HL-60 (cell line): ENCODE results near the gene RGS1.

Experiments
- DNase-seq, 2 experiments: peaks; one replicate each; pipeline ENCODE4 v3.0.0-alpha.2; 2010 to 2020; ENCODE audit warnings: low read depth in 1 of 2, low spot score in 1 of 2
- H3K27ac ChIP-seq: fragments of 250-450 bp; sonication (Bioruptor Pico); replicated peaks from 2 replicates; pipeline ENCODE4 v1.5.1; 2020; ENCODE audit warnings: mild to moderate bottlenecking, moderate library complexity
- H3K27me3 ChIP-seq: fragments of 250-450 bp; sonication (Bioruptor Pico); 2 replicates; pipeline ENCODE4 v1.5.1; 2021; ENCODE audit warnings: mild to moderate bottlenecking, moderate library complexity; ENCODE audit not compliant: insufficient read depth, poor library complexity, severe bottlenecking
- H3K4me3 ChIP-seq: replicated peaks from 2 replicates; pipeline ENCODE4 v1.5.1; 2011; ENCODE audit warnings: mild to moderate bottlenecking, control low read depth, low read length; ENCODE audit not compliant: insufficient read depth
- GABPA ChIP-seq: IDR thresholded peaks from 2 replicates; pipeline ENCODE4 v1.6.1; 2012; ENCODE audit warnings: low read depth
- POLR2AphosphoS5 ChIP-seq: IDR thresholded peaks from 2 replicates; pipeline ENCODE4 v1.6.1; 2012; ENCODE audit warnings: low read depth
- SPI1 ChIP-seq: IDR thresholded peaks from 2 replicates; pipeline ENCODE4 v1.6.1; 2012; ENCODE audit warnings: low read depth, mild to moderate bottlenecking, borderline replicate concordance
- TF ChIP-seq, protein P1 (sequence below): IDR thresholded peaks from one replicate; pipeline ENCODE4 v1.5.1; 2011; ENCODE audit warnings: low read length, control low read depth, inconsistent platforms; ENCODE audit not compliant: insufficient read depth
- TF ChIP-seq, protein P2 (sequence below): IDR thresholded peaks from 2 replicates; pipeline ENCODE4 v1.6.1; 2012; ENCODE audit warnings: low read depth; ENCODE audit not compliant: insufficient replicate concordance

Gene RGS1

DNA sequence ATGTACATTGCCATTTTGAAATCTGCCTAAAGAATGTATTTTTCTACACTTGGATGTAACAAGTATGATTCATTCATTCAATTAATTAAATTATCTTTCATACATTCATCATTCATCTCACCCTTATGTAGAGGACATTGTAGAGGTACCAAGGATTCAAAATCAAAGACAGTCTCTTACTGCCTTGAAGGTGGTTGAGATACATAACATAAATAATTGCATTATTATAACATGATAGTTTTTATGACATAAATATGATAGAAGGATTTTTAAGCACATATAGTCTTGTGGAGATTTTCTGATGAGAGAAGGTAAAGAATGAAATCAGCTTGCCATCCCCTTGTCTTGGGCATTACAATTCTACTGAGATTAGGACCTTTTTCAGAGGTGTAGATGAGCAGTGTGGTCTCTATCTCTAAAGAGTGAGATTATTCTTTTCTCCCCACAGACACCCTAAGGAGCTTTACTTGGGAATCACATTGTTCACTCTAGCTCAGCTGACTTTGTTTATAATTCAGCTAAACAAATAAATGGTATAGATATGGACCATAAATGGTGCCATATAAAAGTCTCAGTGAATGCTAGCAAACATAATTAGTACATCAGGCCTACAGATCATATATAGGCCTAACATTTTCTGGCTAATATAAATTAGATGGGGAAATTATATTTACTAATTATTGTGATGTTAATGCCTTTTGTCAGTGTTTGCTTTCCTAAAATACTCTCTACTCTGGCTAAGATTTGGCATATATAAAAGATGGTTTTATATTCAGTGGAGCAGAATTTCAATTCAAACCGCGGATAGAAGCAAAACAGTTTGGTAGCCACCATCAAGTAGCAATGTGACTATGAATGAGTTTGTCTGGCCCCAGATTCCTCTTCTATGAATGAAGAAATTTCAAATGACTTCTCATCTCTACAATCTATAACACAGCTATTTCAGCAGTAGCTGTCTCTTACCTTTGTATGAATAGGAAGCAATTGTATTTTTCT, 1.9 kb downstream of the RGS1 start:
- H3K27ac ChIP-seq, result no peak overlapping the region
- H3K27me3 ChIP-seq, result no peaks in the 10 kb centered on the region
- no peak for TF ChIP-seq POLR2AphosphoS5
- TF ChIP-seq, protein P1, sequence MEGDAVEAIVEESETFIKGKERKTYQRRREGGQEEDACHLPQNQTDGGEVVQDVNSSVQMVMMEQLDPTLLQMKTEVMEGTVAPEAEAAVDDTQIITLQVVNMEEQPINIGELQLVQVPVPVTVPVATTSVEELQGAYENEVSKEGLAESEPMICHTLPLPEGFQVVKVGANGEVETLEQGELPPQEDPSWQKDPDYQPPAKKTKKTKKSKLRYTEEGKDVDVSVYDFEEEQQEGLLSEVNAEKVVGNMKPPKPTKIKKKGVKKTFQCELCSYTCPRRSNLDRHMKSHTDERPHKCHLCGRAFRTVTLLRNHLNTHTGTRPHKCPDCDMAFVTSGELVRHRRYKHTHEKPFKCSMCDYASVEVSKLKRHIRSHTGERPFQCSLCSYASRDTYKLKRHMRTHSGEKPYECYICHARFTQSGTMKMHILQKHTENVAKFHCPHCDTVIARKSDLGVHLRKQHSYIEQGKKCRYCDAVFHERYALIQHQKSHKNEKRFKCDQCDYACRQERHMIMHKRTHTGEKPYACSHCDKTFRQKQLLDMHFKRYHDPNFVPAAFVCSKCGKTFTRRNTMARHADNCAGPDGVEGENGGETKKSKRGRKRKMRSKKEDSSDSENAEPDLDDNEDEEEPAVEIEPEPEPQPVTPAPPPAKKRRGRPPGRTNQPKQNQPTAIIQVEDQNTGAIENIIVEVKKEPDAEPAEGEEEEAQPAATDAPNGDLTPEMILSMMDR, result no peak
- TF ChIP-seq GABPA, result no peak
- no peak for DNase-seq
- no peak overlapping the region for H3K4me3 ChIP-seq

DNA sequence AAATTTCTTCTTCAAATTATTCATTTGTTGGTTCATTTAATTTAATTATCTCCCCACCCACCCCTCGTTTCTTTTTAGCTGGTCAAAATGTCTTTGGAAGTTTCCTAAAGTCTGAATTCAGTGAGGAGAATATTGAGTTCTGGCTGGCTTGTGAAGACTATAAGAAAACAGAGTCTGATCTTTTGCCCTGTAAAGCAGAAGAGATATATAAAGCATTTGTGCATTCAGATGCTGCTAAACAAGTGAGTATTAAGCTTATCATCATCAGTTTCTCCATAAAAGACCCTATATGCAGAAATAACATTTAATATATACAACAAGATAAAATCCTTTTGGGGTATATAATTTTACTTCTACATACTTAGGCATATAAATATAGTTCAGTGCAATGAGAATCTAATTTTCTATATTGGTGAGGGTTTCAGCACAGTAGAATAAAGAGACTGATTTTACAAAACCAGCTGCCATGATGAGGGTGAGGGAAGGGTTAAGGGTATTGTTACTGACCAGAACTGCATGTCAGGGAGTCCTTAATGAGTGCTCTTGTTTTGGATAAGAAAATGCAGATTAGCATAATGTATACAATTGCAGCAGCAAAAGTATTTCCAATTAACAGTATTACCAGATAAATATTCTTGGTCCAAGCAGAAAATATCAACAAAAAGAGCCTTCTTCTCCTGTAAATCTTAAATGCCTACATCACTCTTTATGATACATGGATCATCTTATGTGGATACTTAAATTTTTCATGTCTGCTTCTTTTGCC, 2.8 kb downstream of the RGS1 start:
- no peak overlapping the region for H3K4me3 ChIP-seq
- H3K27ac ChIP-seq, result no peak overlapping the region
- no peak for DNase-seq
- H3K27me3 ChIP-seq, result no peaks in the 10 kb centered on the region
- TF ChIP-seq, protein P1, result no peak
- TF ChIP-seq SPI1, result no peak
- no peak for TF ChIP-seq POLR2AphosphoS5
- TF ChIP-seq, protein P2, sequence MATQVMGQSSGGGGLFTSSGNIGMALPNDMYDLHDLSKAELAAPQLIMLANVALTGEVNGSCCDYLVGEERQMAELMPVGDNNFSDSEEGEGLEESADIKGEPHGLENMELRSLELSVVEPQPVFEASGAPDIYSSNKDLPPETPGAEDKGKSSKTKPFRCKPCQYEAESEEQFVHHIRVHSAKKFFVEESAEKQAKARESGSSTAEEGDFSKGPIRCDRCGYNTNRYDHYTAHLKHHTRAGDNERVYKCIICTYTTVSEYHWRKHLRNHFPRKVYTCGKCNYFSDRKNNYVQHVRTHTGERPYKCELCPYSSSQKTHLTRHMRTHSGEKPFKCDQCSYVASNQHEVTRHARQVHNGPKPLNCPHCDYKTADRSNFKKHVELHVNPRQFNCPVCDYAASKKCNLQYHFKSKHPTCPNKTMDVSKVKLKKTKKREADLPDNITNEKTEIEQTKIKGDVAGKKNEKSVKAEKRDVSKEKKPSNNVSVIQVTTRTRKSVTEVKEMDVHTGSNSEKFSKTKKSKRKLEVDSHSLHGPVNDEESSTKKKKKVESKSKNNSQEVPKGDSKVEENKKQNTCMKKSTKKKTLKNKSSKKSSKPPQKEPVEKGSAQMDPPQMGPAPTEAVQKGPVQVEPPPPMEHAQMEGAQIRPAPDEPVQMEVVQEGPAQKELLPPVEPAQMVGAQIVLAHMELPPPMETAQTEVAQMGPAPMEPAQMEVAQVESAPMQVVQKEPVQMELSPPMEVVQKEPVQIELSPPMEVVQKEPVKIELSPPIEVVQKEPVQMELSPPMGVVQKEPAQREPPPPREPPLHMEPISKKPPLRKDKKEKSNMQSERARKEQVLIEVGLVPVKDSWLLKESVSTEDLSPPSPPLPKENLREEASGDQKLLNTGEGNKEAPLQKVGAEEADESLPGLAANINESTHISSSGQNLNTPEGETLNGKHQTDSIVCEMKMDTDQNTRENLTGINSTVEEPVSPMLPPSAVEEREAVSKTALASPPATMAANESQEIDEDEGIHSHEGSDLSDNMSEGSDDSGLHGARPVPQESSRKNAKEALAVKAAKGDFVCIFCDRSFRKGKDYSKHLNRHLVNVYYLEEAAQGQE, result no peak

DNA sequence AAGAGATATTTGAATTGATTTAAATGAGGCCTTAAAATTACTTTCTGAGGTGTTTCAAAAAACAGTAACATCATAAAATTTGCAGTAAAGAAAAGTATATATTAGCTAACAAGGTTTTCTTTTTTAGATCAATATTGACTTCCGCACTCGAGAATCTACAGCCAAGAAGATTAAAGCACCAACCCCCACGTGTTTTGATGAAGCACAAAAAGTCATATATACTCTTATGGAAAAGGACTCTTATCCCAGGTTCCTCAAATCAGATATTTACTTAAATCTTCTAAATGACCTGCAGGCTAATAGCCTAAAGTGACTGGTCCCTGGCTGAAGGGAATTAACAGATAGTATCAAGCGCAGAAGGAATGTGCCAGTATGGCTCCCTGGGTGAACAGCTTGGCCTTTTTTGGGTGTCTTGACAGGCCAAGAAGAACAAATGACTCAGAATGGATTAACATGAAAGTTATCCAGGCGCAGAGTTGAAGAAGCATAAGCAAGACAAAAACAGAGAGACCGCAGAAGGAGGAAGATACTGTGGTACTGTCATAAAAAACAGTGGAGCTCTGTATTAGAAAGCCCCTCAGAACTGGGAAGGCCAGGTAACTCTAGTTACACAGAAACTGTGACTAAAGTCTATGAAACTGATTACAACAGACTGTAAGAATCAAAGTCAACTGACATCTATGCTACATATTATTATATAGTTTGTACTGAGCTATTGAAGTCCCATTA, 3.6 kb downstream of the RGS1 start:
- Histone ChIP-seq H3K27me3 (no peaks in the 10 kb centered on the region), H3K4me3 (no peak overlapping the region), H3K27ac (no peak overlapping the region)
- no peak for DNase-seq
- TF ChIP-seq POLR2AphosphoS5 (no peak), SPI1 (no peak), GABPA (no peak)
- TF ChIP-seq, protein P2, result no peak
- TF ChIP-seq, protein P1, result no peak
